ENCODE data around the gene MIF4GD. TPM values are rescaled to one million over a fixed set of nuclear protein-coding genes. Genes with fewer than 3 reads are reported as not detected.
"Not testable (repeated sequence)": the region's sequence is repeated elsewhere in the genome, so short reads cannot be mapped to it uniquely, and the experiment has no call there.

Gene MIF4GD
- total RNA-seq, 1 donor from 2014 or later = 15.1 TPM

GRCh38 chr17:75289832-75290337, 18.9 kb upstream of the MIF4GD start:
- ATAC-seq (no peak), DNase-seq (ENCODE audit: missing footprints) (peak; percentile 88)
- intact Hi-C loops (cut with DNase I) = loop anchor here (2.0 kb wide), 1 partner anchor 19 kb away; the partner anchor contains the start of gene MIF4GD

- ATAC-seq = peak; percentile 99
- peak; percentile 99 for DNase-seq (ENCODE audit: missing footprints)
- intact Hi-C loops (cut with DNase I) = loop anchor here (2.0 kb wide), 1 partner anchor 18 kb away; the partner anchor contains the start of gene MIF4GD
These were observed 18.2 kb upstream of the MIF4GD start, which contains the start of gene SLC25A19 for GRCh38 chr17:75289115-75289831. TSS of gene SLC25A19 (minus strand) at chr17:75289433. CDS start at chr17:75286764, 2,669 bp downstream.

GRCh38 chr17:75288770-75289114, 17.7 kb upstream of the MIF4GD start:
- peak; percentile 14 for ATAC-seq
- intact Hi-C loops (cut with DNase I) = loop anchor here (2.0 kb wide), 1 partner anchor 18 kb away; the partner anchor contains the start of gene MIF4GD
- no peak for DNase-seq (ENCODE audit: missing footprints)

GRCh38 chr17:75288359-75288758, 17.3 kb upstream of the MIF4GD start:
- ATAC-seq (no peak), DNase-seq (ENCODE audit: missing footprints) (no peak)
- intact Hi-C loops (cut with DNase I) = loop anchor here (2.0 kb wide), 1 partner anchor 18 kb away; the partner anchor contains the start of gene MIF4GD

GRCh38 chr17:75287221-75287620, 16.2 kb upstream of the MIF4GD start:
- intact Hi-C loops (cut with DNase I) = no loop called here
- no peak for ATAC-seq
- DNase-seq (ENCODE audit: missing footprints) = no peak

GRCh38 chr17:75285123-75285522, 14.1 kb upstream of the MIF4GD start:
- DNase-seq (ENCODE audit: missing footprints) = no peak
- intact Hi-C loops (cut with DNase I) = no loop called here
- no peak for ATAC-seq

GRCh38 chr17:75280189-75280588, 9.2 kb upstream of the MIF4GD start:
- intact Hi-C loops (cut with DNase I); ATAC-seq; DNase-seq (ENCODE audit: missing footprints): not testable (repeated sequence)

- ATAC-seq = no peak
- no peak for DNase-seq (ENCODE audit: missing footprints)
- intact Hi-C loops (cut with DNase I) = no loop called here
These were observed 6.6 kb upstream of the MIF4GD start for GRCh38 chr17:75277664-75278071.

GRCh38 chr17:75273977-75274708, 3.1 kb upstream of the MIF4GD start:
- ATAC-seq = no peak
- no peak for DNase-seq (ENCODE audit: missing footprints)
- intact Hi-C loops (cut with DNase I) = no loop called here

GRCh38 chr17:75272848-75273184, 1.8 kb upstream of the MIF4GD start:
- no peak for ATAC-seq
- intact Hi-C loops (cut with DNase I) = no loop called here

GRCh38 chr17:75271955-75272847, 1.2 kb upstream of the MIF4GD start:
- peak; percentile 41 for ATAC-seq
- intact Hi-C loops (cut with DNase I) = loop anchor here (2.0 kb wide), 1 partner anchor 17 kb away; the partner anchor contains the start of gene SLC25A19
- DNase-seq (ENCODE audit: missing footprints) = peak; percentile 79

More at GRCh38 chr17:75272848-75273184, 1.8 kb upstream of the MIF4GD start:
- DNase-seq (ENCODE audit: missing footprints) = no peak

- peak; percentile 95 for DNase-seq (ENCODE audit: missing footprints)
- intact Hi-C loops (cut with DNase I) = loop anchor here (2.0 kb wide), 1 partner anchor 17 kb away; the partner anchor contains the start of gene SLC25A19
These were observed 363 bp upstream of the MIF4GD start for GRCh38 chr17:75271233-75271954.

GRCh38 chr17:75270218-75270965, 639 bp downstream of the MIF4GD start:
- ATAC-seq (peak; percentile 38), DNase-seq (ENCODE audit: missing footprints) (peak; percentile 79)
- intact Hi-C loops (cut with DNase I) = loop anchor here (2.0 kb wide), 1 partner anchor 18 kb away; the partner anchor contains the start of gene SLC25A19

More at GRCh38 chr17:75271233-75271954, 363 bp upstream of the MIF4GD start:
- ATAC-seq = peak; percentile 88

- no peak for ATAC-seq
These were observed 1.2 kb downstream of the MIF4GD start for GRCh38 chr17:75269844-75270217.

GRCh38 chr17:75267411-75268232, 3.4 kb downstream of the MIF4GD start:
- intact Hi-C loops (cut with DNase I) = no loop called here
- DNase-seq (ENCODE audit: missing footprints) (no peak), ATAC-seq (no peak)

More at GRCh38 chr17:75269844-75270217, 1.2 kb downstream of the MIF4GD start:
- intact Hi-C loops (cut with DNase I) = loop anchor here (2.0 kb wide), 1 partner anchor 19 kb away; the partner anchor contains the start of gene SLC25A19
- DNase-seq (ENCODE audit: missing footprints) = no peak

- DNase-seq (ENCODE audit: missing footprints) (no peak), ATAC-seq (no peak)
- intact Hi-C loops (cut with DNase I) = no loop called here
These were observed 3.9 kb downstream of the MIF4GD start for GRCh38 chr17:75267153-75267410.
